NB4 (cell line): Measurements from ENCODE around the gene SMARCE1.

Source experiments
- DNase-seq: peaks from one replicate; pipeline ENCODE4 v3.0.0; 2010; ENCODE audit warnings: low read depth
- H3K4me3 ChIP-seq: one replicate; pipeline ENCODE4 v1.5.1; 2011; ENCODE audit warnings: mild to moderate bottlenecking, low read depth, low read length, moderate library complexity
- CTCF ChIP-seq: IDR thresholded peaks from one replicate; pipeline ENCODE4 v1.5.1; 2012; ENCODE audit warnings: low read depth, low read length
- MAX ChIP-seq: IDR thresholded peaks from 2 replicates; pipeline ENCODE4 v1.6.1; 2011; ENCODE audit warnings: low read depth, low read length
- MYC ChIP-seq: IDR thresholded peaks from 2 replicates; pipeline ENCODE4 v1.6.1; 2011; ENCODE audit warnings: low read depth, low read length
- POLR2A ChIP-seq: IDR thresholded peaks from 2 replicates; pipeline ENCODE4 v1.6.1; 2011; ENCODE audit warnings: mild to moderate bottlenecking; ENCODE audit not compliant: insufficient read length; ENCODE audit errors: extremely low read depth

The SMARCE1 gene

GRCh38 chr17:40612599-40613244 is 34.9 kb downstream of the SMARCE1 start:
- TF ChIP-seq CTCF (no peak), MYC (no peak), MAX (no peak), POLR2A (no peak)
- no peak overlapping the region for H3K4me3 ChIP-seq
- DNase-seq = no peak

- DNase-seq = no peak
- no peak overlapping the region for H3K4me3 ChIP-seq
- TF ChIP-seq MYC (no peak), CTCF (no peak), MAX (no peak), POLR2A (no peak)
Measured at GRCh38 chr17:40611840-40612474, 35.7 kb downstream of the SMARCE1 start.

GRCh38 chr17:40610359-40610758 is 37.3 kb downstream of the SMARCE1 start:
- TF ChIP-seq CTCF (no peak), MAX (no peak), MYC (no peak), POLR2A (no peak)
- DNase-seq = no peak
- no peak overlapping the region for H3K4me3 ChIP-seq

DNA sequence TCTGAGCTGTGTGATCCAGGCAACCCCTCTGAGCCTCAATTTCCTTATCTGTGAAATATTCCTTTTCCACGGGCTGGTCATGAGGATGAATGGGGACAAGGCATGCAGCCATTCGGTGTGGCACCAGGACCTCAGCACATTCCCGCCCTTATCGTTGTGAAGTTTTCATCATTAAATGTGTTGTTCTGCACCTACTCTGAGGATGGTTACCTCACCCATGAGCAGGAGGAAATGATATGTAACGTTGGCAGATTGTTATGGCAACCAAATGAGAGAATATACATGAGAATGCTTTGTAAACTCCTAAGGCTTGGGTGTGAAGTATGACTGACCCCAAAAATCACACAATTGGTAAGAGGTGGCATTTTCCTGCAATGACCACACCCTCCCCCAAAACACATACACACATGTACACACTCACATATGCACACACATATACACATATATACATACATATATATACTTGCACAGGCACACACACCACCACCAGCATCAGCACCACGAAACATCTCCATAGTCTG is 39.5 kb downstream of the SMARCE1 start:
- TF ChIP-seq CTCF = no peak
- TF ChIP-seq MYC = no peak
- no peak for TF ChIP-seq MAX
- TF ChIP-seq POLR2A = no peak
- DNase-seq = no peak
- H3K4me3 ChIP-seq = no peak overlapping the region

DNA sequence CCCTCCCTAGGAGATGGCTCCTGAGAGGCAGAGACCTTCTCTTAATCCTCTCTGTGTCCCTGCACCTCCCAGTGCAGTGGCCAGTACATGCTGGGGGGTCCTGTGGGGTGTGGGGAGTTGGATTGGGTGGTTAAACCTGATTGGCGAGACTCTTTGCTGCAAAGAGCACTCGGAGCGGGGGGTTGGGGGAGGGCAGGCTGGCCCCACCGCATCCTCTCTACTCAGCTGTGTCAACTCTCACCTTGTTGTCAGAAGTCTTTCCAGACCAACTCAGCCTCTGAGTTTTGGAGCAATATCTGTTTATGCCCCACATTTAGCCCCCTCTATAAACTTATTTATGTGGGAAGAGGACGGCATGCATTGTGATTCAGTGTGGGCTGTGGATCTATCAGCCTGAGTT is 40.0 kb downstream of the SMARCE1 start:
- no peak overlapping the region for H3K4me3 ChIP-seq
- TF ChIP-seq POLR2A (no peak), MAX (no peak), CTCF (no peak), MYC (no peak)
- DNase-seq = no peak
